ENCODE data around the gene FSTL4. TPM values are rescaled to one million over a fixed set of nuclear protein-coding genes. Genes with fewer than 3 reads are reported as not detected.

Gene FSTL4
- total RNA-seq, 4 donors from 2014 or later, result 0.33 to 0.78 (median 0.34) TPM; not detected in 1

GRCh38 chr5:133205204-133205603 is 407.1 kb downstream of the FSTL4 start:
- Histone ChIP-seq H3K9me3 (no peaks in the 10 kb centered on the region), H3K4me1 (no peaks in the 10 kb centered on the region), H3K27ac (replicated peaks in 1 of 4) (peak overlapping the region in 1 of 4 donors; percentile 26), H3K36me3 (no peaks in the 10 kb centered on the region), H3K4me3 (no peak overlapping the region), H3K27me3 (peaks cover 0 to 23% (median 0%) of the 10 kb centered on the region in 4 donors)
- 18% methylated on average over 4 of the region's 4 CpGs for WGBS
- TF ChIP-seq EP300 (IDR thresholded peaks at IDR 0.05) (no peak), POLR2AphosphoS5 (IDR thresholded peaks at IDR 0.05) (peak in 1 of 2 donors; percentile 16), POLR2A (IDR thresholded peaks at IDR 0.05; ENCODE audit: low read depth) (no peak), CTCF (IDR thresholded peaks at IDR 0.05) (no peak)
- DNase-seq (ENCODE audit: extremely low spot score), result no peak
- intact Hi-C loops (cut with DNase I), result no loop called here

GRCh38 chr5:133203317-133204305 is 408.7 kb downstream of the FSTL4 start:
- WGBS, result 84% methylated on average over 9 of the region's 9 CpGs
- intact Hi-C loops (cut with DNase I), result no loop called here
- Histone ChIP-seq H3K9me3 (no peaks in the 10 kb centered on the region), H3K27me3 (peaks cover 0 to 35% (median 0%) of the 10 kb centered on the region in 4 donors), H3K4me1 (no peaks in the 10 kb centered on the region), H3K36me3 (no peaks in the 10 kb centered on the region), H3K4me3 (no peak overlapping the region), H3K27ac (replicated peaks in 1 of 4) (no peak overlapping the region)
- no peak for TF ChIP-seq POLR2A (IDR thresholded peaks at IDR 0.05; ENCODE audit: low read depth)
- TF ChIP-seq EP300 (IDR thresholded peaks at IDR 0.05), result no peak
- no peak for TF ChIP-seq CTCF (IDR thresholded peaks at IDR 0.05)
- TF ChIP-seq POLR2AphosphoS5 (IDR thresholded peaks at IDR 0.05), result no peak
- peak; percentile 75 for DNase-seq (ENCODE audit: extremely low spot score)

- H3K36me3 ChIP-seq, result no peaks in the 10 kb centered on the region
- no peaks in the 10 kb centered on the region for H3K9me3 ChIP-seq
- DNase-seq (ENCODE audit: extremely low spot score), result peak; percentile 77
- intact Hi-C loops (cut with DNase I), result no loop called here
- no peak overlapping the region for H3K27ac ChIP-seq (replicated peaks in 1 of 4)
- no peak overlapping the region for H3K4me3 ChIP-seq
- H3K27me3 ChIP-seq, result peaks cover 0 to 49% (median 0%) of the 10 kb centered on the region in 4 donors
- TF ChIP-seq POLR2A (IDR thresholded peaks at IDR 0.05; ENCODE audit: low read depth) (no peak), POLR2AphosphoS5 (IDR thresholded peaks at IDR 0.05) (no peak), EP300 (IDR thresholded peaks at IDR 0.05) (no peak), CTCF (IDR thresholded peaks at IDR 0.05) (no peak)
- 92% methylated on average over 6 of the region's 8 CpGs for WGBS
- no peaks in the 10 kb centered on the region for H3K4me1 ChIP-seq
These were observed 410.2 kb downstream of the FSTL4 start for GRCh38 chr5:133202066-133202665.

- DNase-seq (ENCODE audit: extremely low spot score), result peak; percentile 34
- Histone ChIP-seq H3K9me3 (no peaks in the 10 kb centered on the region), H3K36me3 (no peaks in the 10 kb centered on the region), H3K27ac (replicated peaks in 1 of 4) (no peak overlapping the region), H3K4me1 (no peaks in the 10 kb centered on the region), H3K4me3 (no peak overlapping the region), H3K27me3 (peaks cover 0 to 49% (median 0%) of the 10 kb centered on the region in 4 donors)
- intact Hi-C loops (cut with DNase I), result no loop called here
- WGBS, result 82% methylated on average over 1 of the region's 1 CpG
- TF ChIP-seq CTCF (IDR thresholded peaks at IDR 0.05), result no peak
- no peak for TF ChIP-seq POLR2AphosphoS5 (IDR thresholded peaks at IDR 0.05)
- TF ChIP-seq EP300 (IDR thresholded peaks at IDR 0.05), result no peak
- no peak for TF ChIP-seq POLR2A (IDR thresholded peaks at IDR 0.05; ENCODE audit: low read depth)
These were observed 411.0 kb downstream of the FSTL4 start for GRCh38 chr5:133201310-133201709.
